ENCODE data around the gene RANBP17.

RANBP17 gene

GRCh38 chr5:171188016-171188415 lies 326.2 kb downstream of the RANBP17 start:
- TF ChIP-seq, protein P1, sequence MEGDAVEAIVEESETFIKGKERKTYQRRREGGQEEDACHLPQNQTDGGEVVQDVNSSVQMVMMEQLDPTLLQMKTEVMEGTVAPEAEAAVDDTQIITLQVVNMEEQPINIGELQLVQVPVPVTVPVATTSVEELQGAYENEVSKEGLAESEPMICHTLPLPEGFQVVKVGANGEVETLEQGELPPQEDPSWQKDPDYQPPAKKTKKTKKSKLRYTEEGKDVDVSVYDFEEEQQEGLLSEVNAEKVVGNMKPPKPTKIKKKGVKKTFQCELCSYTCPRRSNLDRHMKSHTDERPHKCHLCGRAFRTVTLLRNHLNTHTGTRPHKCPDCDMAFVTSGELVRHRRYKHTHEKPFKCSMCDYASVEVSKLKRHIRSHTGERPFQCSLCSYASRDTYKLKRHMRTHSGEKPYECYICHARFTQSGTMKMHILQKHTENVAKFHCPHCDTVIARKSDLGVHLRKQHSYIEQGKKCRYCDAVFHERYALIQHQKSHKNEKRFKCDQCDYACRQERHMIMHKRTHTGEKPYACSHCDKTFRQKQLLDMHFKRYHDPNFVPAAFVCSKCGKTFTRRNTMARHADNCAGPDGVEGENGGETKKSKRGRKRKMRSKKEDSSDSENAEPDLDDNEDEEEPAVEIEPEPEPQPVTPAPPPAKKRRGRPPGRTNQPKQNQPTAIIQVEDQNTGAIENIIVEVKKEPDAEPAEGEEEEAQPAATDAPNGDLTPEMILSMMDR (conservative IDR thresholded peaks at IDR 0.05; ENCODE audit: low read depth, low read length), result no peak
- no peak overlapping the region for H3K4me3 ChIP-seq (ENCODE audit: low read length)
- no peak for DNase-seq (ENCODE audit: low read depth)

- TF ChIP-seq, protein P1 (conservative IDR thresholded peaks at IDR 0.05; ENCODE audit: low read depth, low read length), result no peak
- no peak overlapping the region for H3K4me3 ChIP-seq (ENCODE audit: low read length)
- no peak for DNase-seq (ENCODE audit: low read depth)
These were observed 327.6 kb downstream of the RANBP17 start for GRCh38 chr5:171189442-171189841.

GRCh38 chr5:171192111-171192510 lies 330.3 kb downstream of the RANBP17 start:
- TF ChIP-seq, protein P1 (conservative IDR thresholded peaks at IDR 0.05; ENCODE audit: low read depth, low read length), result no peak
- no peak for DNase-seq (ENCODE audit: low read depth)
- H3K4me3 ChIP-seq (ENCODE audit: low read length), result no peak overlapping the region

DNA sequence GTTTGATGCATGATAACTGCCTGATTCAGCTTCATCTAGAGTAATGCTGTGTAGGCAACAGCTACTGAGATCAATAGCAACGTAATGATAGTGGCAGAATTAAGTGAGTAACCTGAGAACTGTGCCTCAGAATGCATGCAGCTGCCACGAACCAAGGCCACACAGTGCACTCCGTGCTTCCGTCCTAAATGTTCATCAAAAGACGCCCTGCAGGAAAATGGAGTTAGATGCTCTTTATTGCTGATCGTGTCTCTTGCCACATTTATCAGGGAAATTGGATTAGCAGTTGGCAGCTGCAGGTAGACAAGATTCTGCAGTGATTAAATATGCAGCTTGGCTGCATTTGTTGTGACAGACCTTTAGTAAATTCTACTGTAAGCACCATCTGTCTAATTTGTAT lies 339.5 kb downstream of the RANBP17 start:
- no peak overlapping the region for H3K4me3 ChIP-seq (ENCODE audit: low read length)
- TF ChIP-seq, protein P1 (conservative IDR thresholded peaks at IDR 0.05; ENCODE audit: low read depth, low read length), result no peak
- DNase-seq (ENCODE audit: low read depth), result no peak

DNA sequence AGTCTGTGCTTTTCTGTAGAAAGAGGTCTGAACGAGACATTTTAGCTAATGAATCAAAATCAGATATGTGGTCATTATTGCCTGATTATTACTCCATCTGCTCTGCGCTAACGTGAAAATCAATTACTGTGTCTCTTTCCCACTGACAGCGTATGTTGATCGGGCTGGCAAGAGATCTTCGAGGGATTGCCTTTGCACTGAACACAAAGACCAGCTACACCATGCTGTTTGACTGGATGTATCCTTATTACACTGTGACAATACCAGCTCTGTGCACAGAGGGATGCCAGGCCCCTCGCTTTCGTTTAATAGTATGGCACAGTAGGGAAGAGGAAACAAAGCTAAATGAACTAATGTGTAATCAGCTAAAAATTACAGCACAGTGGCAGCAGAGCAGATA lies 343.6 kb downstream of the RANBP17 start:
- no peak overlapping the region for H3K4me3 ChIP-seq (ENCODE audit: low read length)
- no peak for DNase-seq (ENCODE audit: low read depth)
- TF ChIP-seq, protein P1 (conservative IDR thresholded peaks at IDR 0.05; ENCODE audit: low read depth, low read length), result no peak

DNA sequence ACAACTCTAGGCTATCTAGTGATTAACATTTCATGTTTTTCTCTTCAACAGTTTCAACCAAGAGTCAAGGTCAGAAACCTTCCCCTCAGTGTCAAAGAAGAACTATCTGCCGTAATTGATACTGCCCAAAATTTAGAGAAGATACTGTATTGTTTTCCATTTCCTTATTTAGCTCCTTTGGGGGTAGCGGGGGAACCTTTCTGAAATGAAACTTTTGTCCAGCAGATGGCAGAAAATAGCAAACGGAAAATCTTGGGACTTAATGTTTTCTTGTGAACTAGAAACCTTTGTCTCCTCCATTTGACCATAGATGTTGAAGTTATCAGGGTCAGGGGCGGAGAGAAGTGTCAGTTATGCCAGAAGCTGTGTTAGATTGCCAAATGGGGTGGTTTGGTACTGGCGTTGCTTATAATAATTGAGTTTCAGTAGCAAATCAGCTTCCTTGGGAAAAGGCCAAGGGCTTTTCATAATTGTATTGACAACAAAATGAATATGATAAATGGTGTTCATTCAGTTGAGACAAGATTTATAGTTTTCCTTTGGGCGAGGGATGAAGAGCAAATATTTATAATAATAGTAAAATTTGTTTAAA lies 345.5 kb downstream of the RANBP17 start:
- no peak overlapping the region for H3K4me3 ChIP-seq (ENCODE audit: low read length)
- DNase-seq (ENCODE audit: low read depth), result no peak
- TF ChIP-seq, protein P1 (conservative IDR thresholded peaks at IDR 0.05; ENCODE audit: low read depth, low read length), result peak; percentile 61

- no peak overlapping the region for H3K4me3 ChIP-seq (ENCODE audit: low read length)
- DNase-seq (ENCODE audit: low read depth), result no peak
- TF ChIP-seq, protein P1 (conservative IDR thresholded peaks at IDR 0.05; ENCODE audit: low read depth, low read length), result no peak
These were observed 360.1 kb downstream of the RANBP17 start for GRCh38 chr5:171221916-171222315.
